SK-N-SH (cell line): Measurements from ENCODE around the gene FXYD2.

ENCODE experiments used
- CTCF ChIP-seq: fragments of 200-600 bp; sonication (generic); IDR thresholded peaks from 2 replicates; pipeline ENCODE4 v1.6.1; 2017; ENCODE audit warnings: antibody characterized with exemption, mild to moderate bottlenecking, moderate library complexity
- GATA2 ChIP-seq: sonication (generic); formaldehyde crosslinking; IDR thresholded peaks from 2 replicates; pipeline ENCODE4 v1.5.0; 2020; ENCODE audit warnings: mild to moderate bottlenecking, missing genetic modification reagents
- MAX ChIP-seq: IDR thresholded peaks from 2 replicates; pipeline ENCODE4 v1.4.0; 2012; ENCODE audit warnings: low read depth
- MXI1 ChIP-seq: IDR thresholded peaks from 2 replicates; pipeline ENCODE4 v1.6.1; 2012; ENCODE audit warnings: mild to moderate bottlenecking, low read depth, low read length, improper control_type of control experiment
- POLR2AphosphoS5 ChIP-seq: IDR thresholded peaks from 2 replicates; pipeline ENCODE4 v1.6.1; 2012; ENCODE audit warnings: low read depth, low read length
- REST ChIP-seq: IDR thresholded peaks from 2 replicates; pipeline ENCODE4 v1.6.1; 2012; ENCODE audit warnings: mild to moderate bottlenecking, low read depth, low read length, moderate library complexity
- RFX5 ChIP-seq: IDR thresholded peaks from 2 replicates; pipeline ENCODE4 v1.6.1; 2012; ENCODE audit warnings: mild to moderate bottlenecking, improper control_type of control experiment, low read length
- RXRA ChIP-seq: IDR thresholded peaks from 2 replicates; pipeline ENCODE4 v1.4.0; 2012; ENCODE audit warnings: low read depth, mild to moderate bottlenecking, borderline replicate concordance
- TAF1 ChIP-seq: IDR thresholded peaks from 2 replicates; pipeline ENCODE4 v1.6.1; 2012; ENCODE audit warnings: low read depth, mild to moderate bottlenecking, low read length, moderate library complexity, borderline replicate concordance
- USF1 ChIP-seq: IDR thresholded peaks from 2 replicates; pipeline ENCODE4 v1.4.0; 2012; ENCODE audit warnings: low read depth, borderline replicate concordance

- TF ChIP-seq POLR2AphosphoS5, result no peak
- no peak for TF ChIP-seq CTCF
- no peak for TF ChIP-seq REST
- no peak for TF ChIP-seq MXI1
- TF ChIP-seq TAF1, result no peak
- no peak for TF ChIP-seq GATA2 (CRISPR knock-in tag)
- TF ChIP-seq MAX, result no peak
- no peak for TF ChIP-seq RXRA
- no peak for TF ChIP-seq RFX5
- TF ChIP-seq USF1, result no peak
Measured at GRCh38 chr11:117851106-117851505, 26.6 kb upstream of the FXYD2 start.
